HG02970 (cell line): ENCODE results near the gene WWP2.
A peak's percentile ranks its signal among the peaks of the same experiment; 100 is the strongest.
"Not testable (repeated sequence)": the region's sequence is repeated elsewhere in the genome, so short reads cannot be mapped to it uniquely, and the experiment has no call there.

Source experiments
- ATAC-seq: cut with Tn5 transposase; IDR thresholded peaks from one replicate; pipeline ENCODE4 v1.9.1; 2021; ENCODE audit warnings: mild to moderate bottlenecking, moderate library complexity, moderate number of reproducible peaks; ENCODE audit not compliant: unreplicated experiment, low FRiP score

The WWP2 gene

GRCh38 chr16:69761983-69762813 is at the start of gene WWP2:
TSS of gene WWP2 (plus strand) at chr16:69762332. CDS start at chr16:69787011, 24,679 bp downstream.
- ATAC-seq: peak; percentile 83

GRCh38 chr16:69712914-69713581 is 49.1 kb upstream of the WWP2 start:
- no peak for ATAC-seq

DNA sequence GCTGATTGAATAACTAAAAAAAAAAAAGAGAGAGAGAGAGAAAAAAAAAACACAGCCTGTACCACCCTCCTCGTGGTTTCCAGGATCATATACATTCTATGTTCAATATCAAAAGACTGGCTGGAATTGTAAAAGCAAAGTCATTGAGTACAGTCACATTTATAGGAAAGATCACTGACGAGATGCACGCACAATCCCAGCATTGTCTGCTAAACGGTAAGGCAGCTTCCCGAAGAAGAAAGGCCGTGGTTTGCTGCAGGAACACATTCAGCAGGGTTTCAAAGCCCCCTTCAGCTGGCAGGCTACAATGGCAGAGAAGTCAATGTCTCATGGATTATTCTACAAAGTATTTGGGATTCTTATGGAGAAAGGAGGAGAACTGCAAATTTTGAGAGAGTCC is 45.1 kb upstream of the WWP2 start:
- no peak for ATAC-seq

DNA sequence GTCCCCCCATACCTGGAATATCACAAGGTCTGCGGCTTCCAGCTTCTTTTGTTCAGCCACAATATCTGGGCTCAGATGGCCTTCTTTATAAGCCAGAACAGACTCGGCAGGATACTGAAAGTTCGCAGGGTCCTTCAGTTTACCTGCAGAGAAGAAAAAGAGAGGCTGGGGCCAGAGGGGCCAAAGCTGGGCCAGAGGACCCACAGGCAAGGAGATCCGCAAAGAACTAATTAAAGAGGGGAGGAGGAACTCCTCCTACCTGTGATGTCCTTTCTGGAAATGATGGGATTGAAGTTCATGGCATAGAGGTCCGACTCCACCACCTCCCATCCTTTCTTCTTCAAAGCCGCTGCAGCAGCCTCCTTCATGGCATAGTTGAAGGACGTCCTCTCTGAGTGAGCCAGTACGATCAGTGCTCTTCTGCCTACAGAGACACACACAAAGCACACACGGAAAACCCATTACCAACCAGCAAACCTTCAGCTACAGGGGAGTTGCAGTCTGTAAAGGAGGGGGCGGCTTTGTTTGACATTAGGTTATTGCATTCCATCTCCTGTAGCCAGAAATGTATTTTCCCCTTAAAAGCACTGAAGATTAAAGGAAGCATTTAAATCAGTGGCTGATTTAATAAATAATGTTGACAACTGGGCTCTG is 43.9 kb upstream of the WWP2 start:
- no peak for ATAC-seq

- no peak for ATAC-seq
Observed at GRCh38 chr16:69720822-69721430, 41.2 kb upstream of the WWP2 start.

DNA sequence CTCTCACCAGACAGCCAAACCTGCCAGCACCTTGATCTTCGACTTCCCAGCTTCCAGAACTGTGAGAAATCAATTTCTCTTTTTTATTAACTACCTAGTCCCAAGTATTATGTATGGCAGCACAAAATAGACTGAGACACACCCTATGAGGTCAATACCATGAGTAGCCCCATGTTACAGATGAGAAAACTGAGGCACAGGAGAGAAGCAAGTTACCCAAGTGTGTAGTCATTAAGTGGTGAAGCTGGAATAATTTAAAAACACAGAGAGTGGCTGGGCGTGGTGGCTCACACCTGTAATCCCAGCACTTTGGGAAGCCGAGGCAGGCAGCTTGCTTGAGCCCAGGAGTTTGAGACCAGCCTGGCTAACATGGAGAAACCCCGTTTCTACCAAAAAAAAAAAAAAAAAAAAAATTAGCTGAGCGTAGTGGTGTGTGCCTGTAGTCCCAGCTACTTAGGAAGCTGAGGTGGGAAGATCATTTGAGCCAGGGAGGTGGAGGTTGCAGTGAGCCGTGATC is 40.6 kb upstream of the WWP2 start:
- no peak for ATAC-seq

DNA sequence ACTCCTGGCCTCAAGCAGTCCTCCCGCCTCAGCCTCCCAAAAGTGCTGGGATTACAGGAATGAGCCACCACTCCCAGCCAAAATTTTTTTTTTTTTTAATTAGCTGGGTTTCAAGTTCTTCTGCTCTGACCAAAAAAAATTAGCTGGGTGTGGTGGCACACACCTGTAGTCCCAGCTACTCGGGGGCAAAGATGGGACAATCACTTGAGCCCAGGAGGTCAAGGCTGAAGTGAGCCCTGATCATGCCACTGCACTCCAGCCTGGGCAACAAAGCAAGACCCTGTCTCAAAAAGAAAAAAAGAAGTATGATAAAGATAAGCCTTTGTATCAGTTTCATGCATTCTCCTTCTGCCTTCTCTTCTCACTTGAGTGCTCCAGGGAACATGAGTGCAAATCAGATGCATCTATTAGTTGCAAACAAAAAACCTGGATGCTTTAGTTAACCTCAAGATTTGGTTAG is 37.7 kb upstream of the WWP2 start:
- ATAC-seq: no peak

- no peak for ATAC-seq
Observed at GRCh38 chr16:69724981-69725479, 37.1 kb upstream of the WWP2 start.

GRCh38 chr16:69725480-69726312 is 36.4 kb upstream of the WWP2 start:
- no peak for ATAC-seq

GRCh38 chr16:69726313-69727060 is 35.6 kb upstream of the WWP2 start, which contains the start of gene NQO1:
TSS of gene NQO1 (minus strand) at chr16:69726560. CDS start at chr16:69726439, 121 bp downstream.
- ATAC-seq: peak; percentile 86

- no peak for ATAC-seq
Observed at GRCh38 chr16:69727916-69728270, 34.2 kb upstream of the WWP2 start.

GRCh38 chr16:69729030-69729429 is 33.1 kb upstream of the WWP2 start:
- not testable (repeated sequence) for ATAC-seq

DNA sequence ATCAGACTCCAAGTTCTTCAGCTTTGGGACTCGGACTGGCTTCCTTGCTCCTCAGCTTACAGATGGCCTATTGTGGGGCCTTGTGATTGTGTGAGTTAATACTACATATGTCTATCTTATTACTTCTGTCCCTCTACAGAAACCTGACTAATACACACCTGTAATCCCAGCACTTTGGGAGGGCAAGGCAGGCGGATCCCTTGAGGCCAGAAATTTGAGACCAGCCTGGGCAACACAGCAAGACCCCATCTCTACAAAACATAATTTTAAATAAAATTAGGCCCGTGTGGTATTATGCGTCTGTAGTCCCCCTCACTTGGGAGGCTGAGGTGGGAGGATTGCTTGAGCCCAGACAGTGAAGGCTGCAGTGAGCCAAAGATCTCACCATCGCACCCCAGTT is 30.9 kb upstream of the WWP2 start:
- not testable (repeated sequence) for ATAC-seq

DNA sequence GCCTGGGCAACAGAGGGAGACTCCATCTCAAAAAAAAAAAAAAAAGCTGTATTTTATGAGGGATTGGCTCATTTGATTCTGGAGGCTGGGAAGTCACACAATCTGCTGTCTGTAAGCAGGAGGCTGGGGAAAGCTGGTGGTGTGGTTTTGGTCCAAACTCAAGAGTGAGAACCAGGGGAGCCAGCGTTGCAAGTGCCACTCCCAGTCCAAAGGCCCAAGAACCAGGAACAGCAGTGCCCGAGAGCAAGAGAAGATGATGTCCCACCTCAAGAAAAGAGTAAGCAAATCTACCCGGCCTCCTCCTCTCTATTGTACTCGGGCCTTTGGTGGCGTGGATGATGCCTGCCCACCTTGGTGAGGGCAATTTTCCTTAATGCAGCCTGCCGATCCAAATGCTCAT is 30.0 kb upstream of the WWP2 start:
- ATAC-seq: no peak

DNA sequence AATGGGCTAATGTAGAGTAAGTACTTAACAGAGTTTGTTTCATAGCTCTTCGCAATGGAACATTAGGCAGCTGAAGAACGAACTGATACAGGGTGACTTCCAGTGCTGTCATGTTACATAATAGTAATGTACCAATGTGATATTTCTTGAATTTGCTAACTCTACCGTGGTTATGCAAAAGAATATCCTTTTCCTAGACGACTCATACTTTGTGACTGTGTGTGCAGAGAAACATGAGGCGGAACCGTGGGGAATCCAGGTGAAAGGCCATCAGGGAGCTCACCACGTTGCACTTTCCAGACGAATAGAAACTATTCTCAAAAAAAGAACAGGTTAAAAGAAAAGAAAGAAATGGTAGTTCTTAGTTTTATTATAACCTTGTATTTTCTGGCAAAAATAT is 20.6 kb upstream of the WWP2 start:
- no peak for ATAC-seq

- ATAC-seq: no peak
Observed at GRCh38 chr16:69741951-69742904, 19.9 kb upstream of the WWP2 start.

- no peak for ATAC-seq
Observed at GRCh38 chr16:69744363-69745231, 17.5 kb upstream of the WWP2 start.
